Neural progenitor cell (in vitro differentiated cells): ENCODE results near the gene ZNF710. TPM values are rescaled to one million over a fixed set of nuclear protein-coding genes. Genes with fewer than 3 reads are reported as not detected.

Experiments
- DNase-seq: peaks from one replicate; pipeline ENCODE4 v3.0.0-alpha.2; 2016; ENCODE audit warnings: low spot score
- H2AFZ ChIP-seq: fragments of 200-600 bp; sonication (generic); replicated peaks from 2 replicates; pipeline ENCODE4 v1.6.1; 2016; ENCODE audit warnings: antibody characterized with exemption
- H3F3A ChIP-seq: fragments of 200-600 bp; sonication (generic); 2 replicates; pipeline ENCODE4 v1.6.1; 2016; ENCODE audit warnings: antibody characterized with exemption, low read depth
- H3K27ac ChIP-seq: fragments of 200-600 bp; sonication (generic); 2 replicates; pipeline ENCODE4 v1.5.1; 2016; ENCODE audit warnings: mild to moderate bottlenecking
- H3K27me3 ChIP-seq: fragments of 200-600 bp; sonication (generic); 2 replicates; pipeline ENCODE4 v1.6.1; 2016; ENCODE audit warnings: mild to moderate bottlenecking, moderate library complexity
- H3K36me3 ChIP-seq: fragments of 200-600 bp; sonication (generic); 2 replicates; pipeline ENCODE4 v1.5.1; 2016
- H3K4me1 ChIP-seq: fragments of 200-600 bp; sonication (generic); 2 replicates; pipeline ENCODE4 v1.6.1; 2016; ENCODE audit warnings: mixed run types
- H3K4me2 ChIP-seq: fragments of 200-600 bp; sonication (generic); 2 replicates; pipeline ENCODE4 v1.6.1; 2016
- H3K4me3 ChIP-seq: fragments of 200-600 bp; sonication (generic); 2 replicates; pipeline ENCODE4 v1.5.1; 2016
- H3K79me2 ChIP-seq: fragments of 200-600 bp; sonication (generic); 2 replicates; pipeline ENCODE4 v1.6.1; 2016; ENCODE audit warnings: low read depth
- H3K9ac ChIP-seq: fragments of 200-600 bp; sonication (generic); 2 replicates; pipeline ENCODE4 v1.6.1; 2016
- H3K9me3 ChIP-seq: fragments of 200-600 bp; sonication (generic); 2 replicates; pipeline ENCODE4 v1.5.1; 2016; ENCODE audit warnings: low read depth
- H4K20me1 ChIP-seq: fragments of 200-600 bp; sonication (generic); 2 replicates; pipeline ENCODE4 v1.6.1; 2016; ENCODE audit warnings: low read depth
- H3K27ac Mint-ChIP-seq: 3 replicates; pipeline ENCODE4 v1.8.0; 2021; ENCODE audit warnings: mixed read lengths
- H3K27me3 Mint-ChIP-seq: 2 replicates; pipeline ENCODE4 v1.8.0; 2022; ENCODE audit warnings: low read depth, mild to moderate bottlenecking, inconsistent platforms, moderate library complexity, mixed read lengths; ENCODE audit not compliant: insufficient read depth
- H3K36me3 Mint-ChIP-seq: 3 replicates; pipeline ENCODE4 v1.8.0; 2021; ENCODE audit warnings: mixed read lengths
- H3K4me1 Mint-ChIP-seq: 3 replicates; pipeline ENCODE4 v1.8.0; 2021; ENCODE audit warnings: mixed read lengths
- H3K4me3 Mint-ChIP-seq: 3 replicates; pipeline ENCODE4 v1.8.0; 2021; ENCODE audit warnings: mild to moderate bottlenecking, moderate library complexity, mixed read lengths
- H3K9me3 Mint-ChIP-seq: 3 replicates; pipeline ENCODE4 v1.8.0; 2020; ENCODE audit warnings: mixed read lengths
- EZH2 ChIP-seq: fragments of 200-600 bp; sonication (generic); IDR thresholded peaks from 2 replicates; pipeline ENCODE4 v1.6.1; 2017; ENCODE audit warnings: antibody characterized with exemption, mild to moderate bottlenecking, moderate library complexity
- EZH2phosphoT487 ChIP-seq: fragments of 200-600 bp; sonication (generic); IDR thresholded peaks from 2 replicates; pipeline ENCODE4 v1.6.1; 2017; ENCODE audit warnings: antibody characterized with exemption
- total RNA-seq: library from RNA; depleted of rRNA; stranded (reverse); fragments of >200 nt; gene quantifications from 2 replicates; pipeline ENCODE4 v1.2.3, GENCODE V29; 2015; ENCODE audit warnings: low replicate concordance
- TF ChIP-seq, protein P1 (sequence below): fragments of 200-600 bp; sonication (generic); IDR thresholded peaks from 2 replicates; pipeline ENCODE4 v1.5.1; 2017; ENCODE audit warnings: antibody characterized with exemption, mild to moderate bottlenecking

Gene ZNF710
- total RNA-seq, 1 donor from 2014 or later: 14.9 TPM

DNA sequence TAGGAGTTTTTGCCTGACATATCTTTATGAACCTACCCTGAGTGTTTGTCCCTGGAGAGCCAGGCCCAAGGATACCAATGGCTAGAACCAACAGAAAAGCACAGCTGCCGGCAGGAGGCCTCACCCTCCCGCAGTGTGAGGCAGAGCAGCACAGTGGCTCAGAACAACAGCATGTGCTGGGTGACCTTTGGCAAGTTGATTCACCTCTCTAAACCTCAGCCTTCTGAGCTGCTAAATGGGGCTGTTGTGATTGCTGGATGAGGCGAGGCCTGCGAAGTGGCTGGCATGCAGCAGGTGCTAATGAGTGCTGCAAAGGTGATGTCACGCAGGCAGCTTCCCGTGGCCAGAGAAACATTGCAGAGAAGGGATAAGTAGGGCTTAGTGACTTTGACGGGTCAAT lies 77.8 kb downstream of the ZNF710 start:
- Histone ChIP-seq H3K4me1 (peaks cover 13% of the 10 kb centered on the region), H2AFZ (no peak overlapping the region), H3K4me3 (no peak overlapping the region), H3K9ac (no peak overlapping the region), H3K27ac (peak overlapping the region; percentile 20), H3K79me2 (no peaks in the 10 kb centered on the region), H3K27me3 (no peaks in the 10 kb centered on the region), H3K36me3 (no peaks in the 10 kb centered on the region), H4K20me1 (peaks cover 24% of the 10 kb centered on the region), H3F3A (peaks cover 32% of the 10 kb centered on the region), H3K4me2 (no peak overlapping the region), H3K9me3 (no peaks in the 10 kb centered on the region)
- Mint-ChIP-seq H3K4me1 (peaks cover 8% of the 10 kb centered on the region), H3K9me3 (no peaks in the 10 kb centered on the region), H3K27me3 (peaks cover 2% of the 10 kb centered on the region), H3K4me3 (no peak overlapping the region), H3K27ac (no peak overlapping the region), H3K36me3 (peaks cover 23% of the 10 kb centered on the region)
- no peak for DNase-seq
- TF ChIP-seq, protein P1, sequence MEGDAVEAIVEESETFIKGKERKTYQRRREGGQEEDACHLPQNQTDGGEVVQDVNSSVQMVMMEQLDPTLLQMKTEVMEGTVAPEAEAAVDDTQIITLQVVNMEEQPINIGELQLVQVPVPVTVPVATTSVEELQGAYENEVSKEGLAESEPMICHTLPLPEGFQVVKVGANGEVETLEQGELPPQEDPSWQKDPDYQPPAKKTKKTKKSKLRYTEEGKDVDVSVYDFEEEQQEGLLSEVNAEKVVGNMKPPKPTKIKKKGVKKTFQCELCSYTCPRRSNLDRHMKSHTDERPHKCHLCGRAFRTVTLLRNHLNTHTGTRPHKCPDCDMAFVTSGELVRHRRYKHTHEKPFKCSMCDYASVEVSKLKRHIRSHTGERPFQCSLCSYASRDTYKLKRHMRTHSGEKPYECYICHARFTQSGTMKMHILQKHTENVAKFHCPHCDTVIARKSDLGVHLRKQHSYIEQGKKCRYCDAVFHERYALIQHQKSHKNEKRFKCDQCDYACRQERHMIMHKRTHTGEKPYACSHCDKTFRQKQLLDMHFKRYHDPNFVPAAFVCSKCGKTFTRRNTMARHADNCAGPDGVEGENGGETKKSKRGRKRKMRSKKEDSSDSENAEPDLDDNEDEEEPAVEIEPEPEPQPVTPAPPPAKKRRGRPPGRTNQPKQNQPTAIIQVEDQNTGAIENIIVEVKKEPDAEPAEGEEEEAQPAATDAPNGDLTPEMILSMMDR: no peak
- TF ChIP-seq EZH2phosphoT487: no peak
- no peak for TF ChIP-seq EZH2

DNA sequence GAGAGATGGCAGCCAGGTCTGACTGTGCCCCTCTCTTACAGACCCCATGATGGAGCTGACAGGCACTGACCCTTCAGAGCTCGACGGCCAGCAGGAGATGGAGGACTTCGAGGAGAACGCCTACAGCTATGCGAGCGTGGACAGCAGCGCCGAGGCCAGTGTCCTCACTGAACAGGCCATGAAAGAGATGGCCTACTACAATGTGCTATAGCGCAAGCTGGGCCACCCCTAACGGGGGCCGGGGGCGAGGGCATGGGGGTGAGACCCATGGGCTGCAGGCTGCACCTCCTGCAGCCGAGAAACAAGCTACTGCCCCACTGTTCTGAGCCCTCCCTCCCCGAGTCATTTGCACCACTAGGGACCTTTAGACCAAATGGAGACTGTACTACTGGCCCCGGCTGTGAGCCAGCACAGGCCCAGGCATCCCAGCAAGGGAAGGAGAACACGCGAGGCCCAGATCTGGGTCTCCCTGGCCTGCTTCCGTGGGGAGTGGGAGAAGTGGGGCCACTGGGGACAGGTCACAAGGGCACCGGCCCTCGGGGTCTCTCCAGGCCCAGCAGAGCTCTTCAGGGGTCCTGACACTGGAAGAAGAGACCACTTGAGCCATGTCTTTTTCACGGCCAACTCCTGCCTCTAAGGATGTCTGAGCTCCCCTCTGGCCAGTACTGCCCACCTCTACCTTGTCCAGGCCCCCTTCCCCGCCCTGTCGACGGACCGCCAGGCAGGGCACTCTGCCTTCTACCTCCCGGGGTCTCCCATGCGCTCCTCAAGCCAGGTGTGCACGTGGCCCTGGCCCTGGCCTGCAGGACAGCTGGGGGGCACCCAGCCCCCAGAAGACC lies 78.7 kb downstream of the ZNF710 start:
- peaks cover 26% of the 10 kb centered on the region for H3F3A ChIP-seq
- DNase-seq: no peak
- peaks cover 13% of the 10 kb centered on the region for H3K4me1 ChIP-seq
- H3K9ac ChIP-seq: no peak overlapping the region
- H4K20me1 ChIP-seq: peaks cover 23% of the 10 kb centered on the region
- Mint-ChIP-seq H3K9me3 (no peaks in the 10 kb centered on the region), H3K27me3 (no peaks in the 10 kb centered on the region), H3K4me3 (no peak overlapping the region), H3K27ac (no peak overlapping the region), H3K4me1 (peaks cover 8% of the 10 kb centered on the region), H3K36me3 (peaks cover 19% of the 10 kb centered on the region)
- no peak overlapping the region for H3K4me2 ChIP-seq
- H3K4me3 ChIP-seq: no peak overlapping the region
- no peak overlapping the region for H2AFZ ChIP-seq
- H3K36me3 ChIP-seq: no peaks in the 10 kb centered on the region
- H3K27me3 ChIP-seq: no peaks in the 10 kb centered on the region
- H3K9me3 ChIP-seq: no peaks in the 10 kb centered on the region
- TF ChIP-seq EZH2phosphoT487 (no peak), EZH2 (no peak)
- TF ChIP-seq, protein P1: no peak
- H3K27ac ChIP-seq: no peak overlapping the region
- no peaks in the 10 kb centered on the region for H3K79me2 ChIP-seq

DNA sequence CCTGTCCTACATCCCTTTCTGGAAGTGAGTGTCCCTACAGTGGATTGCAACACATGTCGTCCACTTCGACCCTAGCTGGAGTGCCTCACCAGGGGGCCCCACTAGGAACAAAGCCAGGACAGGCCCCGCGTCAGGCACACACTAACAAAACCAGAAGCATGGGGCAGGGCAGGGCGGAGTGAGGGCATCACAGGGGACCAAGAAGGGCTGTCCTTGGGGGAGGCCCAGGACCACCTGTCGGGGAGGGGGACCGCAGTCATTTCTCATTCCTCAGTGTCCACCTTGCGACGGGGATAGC lies 79.3 kb downstream of the ZNF710 start:
- DNase-seq: no peak
- Histone ChIP-seq H2AFZ (no peak overlapping the region), H4K20me1 (peaks cover 17% of the 10 kb centered on the region), H3K9me3 (no peaks in the 10 kb centered on the region), H3K4me1 (peaks cover 13% of the 10 kb centered on the region), H3K4me2 (no peak overlapping the region), H3K79me2 (no peaks in the 10 kb centered on the region), H3K27ac (no peak overlapping the region), H3K36me3 (no peaks in the 10 kb centered on the region), H3K27me3 (no peaks in the 10 kb centered on the region), H3K4me3 (no peak overlapping the region), H3F3A (peaks cover 20% of the 10 kb centered on the region), H3K9ac (no peak overlapping the region)
- H3K36me3 Mint-ChIP-seq: peaks cover 19% of the 10 kb centered on the region
- H3K4me1 Mint-ChIP-seq: peaks cover 8% of the 10 kb centered on the region
- H3K9me3 Mint-ChIP-seq: no peaks in the 10 kb centered on the region
- H3K4me3 Mint-ChIP-seq: no peak overlapping the region
- no peak overlapping the region for H3K27ac Mint-ChIP-seq
- TF ChIP-seq EZH2: no peak
- TF ChIP-seq, protein P1: no peak
- TF ChIP-seq EZH2phosphoT487: no peak
- no peaks in the 10 kb centered on the region for H3K27me3 Mint-ChIP-seq
